Activated effector memory CD4-positive, alpha-beta T cell treated with anti-CD3 and anti-CD28 coated beads, Interleukin-2, amount 50 U/mL, for 16 hours (primary cell): ENCODE measurements around the gene SMIM3.
A peak's percentile ranks its signal among the peaks of the same experiment; 100 is the strongest.
"Not testable (repeated sequence)": the region's sequence is repeated elsewhere in the genome, so short reads cannot be mapped to it uniquely, and the experiment has no call there.

ENCODE experiments used
- DNase-seq: peaks from one replicate; pipeline ENCODE4 v3.0.0-alpha.2; 2020

SMIM3 gene

GRCh38 chr5:150778517-150779396 is at the start of gene SMIM3:
TSS of gene SMIM3 (plus strand) at chr5:150778757. CDS start at chr5:150795441, 16,684 bp downstream.
- DNase-seq = peak; percentile 88

GRCh38 chr5:150729859-150730258 is 48.7 kb upstream of the SMIM3 start:
- no peak for DNase-seq

- DNase-seq = no peak
Measured at GRCh38 chr5:150731669-150732242, 46.8 kb upstream of the SMIM3 start.

GRCh38 chr5:150734579-150735384 is 43.8 kb upstream of the SMIM3 start:
- DNase-seq = no peak

- no peak for DNase-seq
Measured at GRCh38 chr5:150738862-150739261, 39.7 kb upstream of the SMIM3 start.

- DNase-seq = no peak
Measured at GRCh38 chr5:150740992-150741391, 37.6 kb upstream of the SMIM3 start.

- DNase-seq = not testable (repeated sequence)
Measured at GRCh38 chr5:150742455-150743141, 36.0 kb upstream of the SMIM3 start.

GRCh38 chr5:150743142-150743488 is 35.4 kb upstream of the SMIM3 start:
- not testable (repeated sequence) for DNase-seq

GRCh38 chr5:150750469-150750868 is 28.1 kb upstream of the SMIM3 start:
- no peak for DNase-seq

- no peak for DNase-seq
Measured at GRCh38 chr5:150751096-150751891, 27.3 kb upstream of the SMIM3 start.

GRCh38 chr5:150753463-150753862 is 25.1 kb upstream of the SMIM3 start:
- no peak for DNase-seq

- DNase-seq = no peak
Measured at GRCh38 chr5:150753863-150754262, 24.7 kb upstream of the SMIM3 start.

GRCh38 chr5:150757087-150757649 is 21.4 kb upstream of the SMIM3 start:
- DNase-seq = no peak

- DNase-seq = no peak
Measured at GRCh38 chr5:150758203-150758530, 20.4 kb upstream of the SMIM3 start.

- peak; percentile 97 for DNase-seq
Measured at GRCh38 chr5:150758531-150759333, 19.8 kb upstream of the SMIM3 start, which contains the start of gene DCTN4. TSS of gene DCTN4 (minus strand) at chr5:150759017. CDS start at chr5:150758993, 24 bp downstream.

- DNase-seq = no peak
Measured at GRCh38 chr5:150759334-150759583, 19.3 kb upstream of the SMIM3 start.

GRCh38 chr5:150762211-150762610 is 16.3 kb upstream of the SMIM3 start:
- DNase-seq = no peak

GRCh38 chr5:150763023-150763769 is 15.4 kb upstream of the SMIM3 start:
- DNase-seq = no peak

GRCh38 chr5:150764530-150764929 is 14.0 kb upstream of the SMIM3 start:
- DNase-seq = no peak

- DNase-seq = no peak
Measured at GRCh38 chr5:150765011-150765798, 13.4 kb upstream of the SMIM3 start.
